K562 (cell line): ENCODE data around the gene MAD1L1. TPM values are rescaled to one million over a fixed set of nuclear protein-coding genes. Genes with fewer than 3 reads are reported as not detected.
A peak's percentile ranks its signal among the peaks of the same experiment; 100 is the strongest.

Source experiments
- BDP1 ChIP-seq: IDR thresholded peaks from 3 replicates; pipeline ENCODE4 v1.6.1; 2011; ENCODE audit not compliant: insufficient read length, insufficient read depth
- ETV5 ChIP-seq: sonication (generic); formaldehyde crosslinking; IDR thresholded peaks from 2 replicates; pipeline ENCODE4 v1.4.0; 2020; ENCODE audit warnings: low read depth, mild to moderate bottlenecking, missing genetic modification reagents
- ETV6 ChIP-seq, 3 experiments: fragments of 150-350 bp in 1 of 3; sonication (generic) in 1 of 3; formaldehyde crosslinking in 1 of 3; IDR thresholded peaks; 2 replicates each; pipeline versions ENCODE4 v1.6.1 to v1.8.0; 2014 to 2022; ENCODE audit warnings: borderline replicate concordance in 2 of 3, low read depth in 2 of 3, antibody characterized with exemption in 1 of 3, low read length in 1 of 3, mild to moderate bottlenecking in 1 of 3, missing genetic modification reagents in 1 of 3
- GATAD2A ChIP-seq: fragments of 450-650 bp; IDR thresholded peaks from 2 replicates; pipeline ENCODE4 v1.6.1; 2017
- HDGF ChIP-seq: fragments of 450-650 bp; IDR thresholded peaks from 2 replicates; pipeline ENCODE4 v1.6.1; 2016
- HES1 ChIP-seq: fragments of 450-650 bp; IDR thresholded peaks from 2 replicates; pipeline ENCODE4 v1.6.1; 2016; ENCODE audit warnings: low read depth, mild to moderate bottlenecking, moderate library complexity
- IRF1 ChIP-seq: sonication (generic); formaldehyde crosslinking; IDR thresholded peaks from 2 replicates; pipeline ENCODE4 v1.8.0; 2022; ENCODE audit warnings: missing genetic modification reagents, mild to moderate bottlenecking, borderline replicate concordance
- KHSRP ChIP-seq: fragments of 450-650 bp; IDR thresholded peaks from 2 replicates; pipeline ENCODE4 v1.6.1; 2017
- MCM7 ChIP-seq, 2 experiments: fragments of 450-650 bp; IDR thresholded peaks; 2 replicates each; pipeline ENCODE4 v1.6.1; 2016 to 2018
- NFE2 ChIP-seq: IDR thresholded peaks from 2 replicates; pipeline ENCODE4 v1.6.1; 2014; ENCODE audit warnings: antibody characterized with exemption, low read depth
- RBM34 ChIP-seq: fragments of 200-400 bp; formaldehyde crosslinking; IDR thresholded peaks from 2 replicates; pipeline ENCODE4 v1.6.1; 2018; ENCODE audit warnings: low read length, borderline replicate concordance; ENCODE audit not compliant: insufficient read depth
- SIN3A ChIP-seq, 2 experiments: fragments of 150-350 bp in 1 of 2; IDR thresholded peaks; 2 replicates each; pipeline ENCODE4 v1.6.1; 2011 to 2016; ENCODE audit warnings: borderline replicate concordance in 2 of 2, low read depth in 2 of 2, low read length in 2 of 2, mild to moderate bottlenecking in 2 of 2, moderate library complexity in 2 of 2; ENCODE audit not compliant: control insufficient read depth in 1 of 2
- SRF ChIP-seq, 2 experiments: fragments of 250-450, 450-650 bp in 1 of 2; sonication (Bioruptor Pico) in 1 of 2; sonication (generic) in 1 of 2; formaldehyde crosslinking; IDR thresholded peaks; 2 replicates each; pipeline versions ENCODE4 v1.5.0 to v1.5.1; 2020 to 2022; ENCODE audit warnings: mild to moderate bottlenecking in 1 of 2, missing genetic modification reagents in 1 of 2
- TAF15 ChIP-seq: fragments of 200-400 bp; formaldehyde crosslinking; IDR thresholded peaks from 2 replicates; pipeline ENCODE4 v1.6.1; 2017; ENCODE audit warnings: mild to moderate bottlenecking, low read depth, low read length, moderate library complexity
- TRIM24 ChIP-seq, 2 experiments: fragments of 450-650 bp; IDR thresholded peaks; 2 replicates each; pipeline ENCODE4 v1.6.1; 2016
- ZBTB33 ChIP-seq: sonication (generic); formaldehyde crosslinking; IDR thresholded peaks from 2 replicates; pipeline ENCODE4 v1.8.1; 2023; ENCODE audit warnings: mild to moderate bottlenecking, missing genetic modification reagents
- ZFPM2 ChIP-seq: fragments of 250-450 bp; sonication (Bioruptor Pico); IDR thresholded peaks from 2 replicates; pipeline ENCODE4 v1.5.1; 2022; ENCODE audit warnings: mild to moderate bottlenecking
- ZNF175 ChIP-seq: fragments of 200-800 bp; sonication (Bioruptor generic); IDR thresholded peaks from 2 replicates; pipeline ENCODE4 v1.6.1; 2016; ENCODE audit warnings: low read depth, mild to moderate bottlenecking, missing genetic modification characterization, missing compliant biosample characterization
- ZNF282 ChIP-seq: sonication (generic); formaldehyde crosslinking; IDR thresholded peaks from 2 replicates; pipeline ENCODE4 v1.8.1; 2023; ENCODE audit warnings: missing genetic modification reagents
- ZNF592 ChIP-seq: fragments of 450-650 bp; IDR thresholded peaks from 2 replicates; pipeline ENCODE4 v1.6.1; 2017; ENCODE audit warnings: antibody characterized with exemption, mild to moderate bottlenecking
- ZNF75A ChIP-seq: fragments of 450-650 bp; formaldehyde crosslinking; IDR thresholded peaks from 2 replicates; pipeline ENCODE4 v1.4.0; 2020; ENCODE audit warnings: mild to moderate bottlenecking
- ZZZ3 ChIP-seq: fragments of 450-650 bp; IDR thresholded peaks from 2 replicates; pipeline ENCODE4 v1.6.1; 2016; ENCODE audit warnings: antibody characterized with exemption, mild to moderate bottlenecking, moderate library complexity
- polyA plus RNA-seq, 8 experiments: library from polyadenylated mRNA; depleted of rRNA in 4 of 8; stranded (reverse) in 5 of 8; unstranded in 3 of 8; fragments of >200 nt; fragmentation: Nextera tagmentation in 2 of 8; fragmentation: Illumina TruSeq in 1 of 8; extraction: Ambion mirVana in 2 of 8; extraction: Trizol in 1 of 8; gene quantifications; 2 replicates each; pipeline versions ENCODE4 v1.2.1 to v1.2.3, GENCODE V29; 2011 to 2014; ENCODE audit warnings: inconsistent platforms in 1 of 8, missing spikeins in 1 of 8
- total RNA-seq, 7 experiments: library from RNA; depleted of rRNA in 6 of 7; stranded (reverse); fragments of >200 nt in 6 of 7; fragmentation: Illumina TruSeq in 2 of 7; extraction: Trizol in 2 of 7; gene quantifications; 2 replicates each; pipeline versions ENCODE4 v1.2.1 to v1.2.3, GENCODE V29; 2011 to 2021; ENCODE audit warnings: low replicate concordance in 1 of 7

MAD1L1 gene
- total and polyA plus RNA-seq, 9 of the 15 experiments (the other 6 are each of a cell fraction or from before 2014, with no cell fraction given), result 1.7 to 89.7 (median 18.0) TPM

- TF ChIP-seq ZNF592 (peak; percentile 8; the same call in 1 of the 2 replicates), SRF (CRISPR knock-in tag; IDR thresholded peaks at IDR 0.05) (peak in 1 of 2 experiments; percentile 55; a peak in 1 of 4 replicates), ZZZ3 (no peak), KHSRP (no peak), NFE2 (no peak), RBM34 (no peak), HES1 (no peak), ZNF175 (CRISPR knock-in tag) (no peak), ETV6 (IDR thresholded peaks at IDR 0.05; ENCODE audit: borderline replicate concordance in 1 of 2, low read depth in 2 of 2, low read length in 1 of 2) (no peak), ETV6 (CRISPR knock-in tag; IDR thresholded peaks at IDR 0.05; ENCODE audit: borderline replicate concordance) (no peak), ZNF282 (CRISPR knock-in tag) (no peak), TRIM24 (IDR thresholded peaks at IDR 0.05) (no peak), ETV5 (CRISPR knock-in tag) (no peak), HDGF (0 out of 2 replicates have a peak, but pooled peaks have one; percentile 32), SIN3A (IDR thresholded peaks at IDR 0.05; ENCODE audit: borderline replicate concordance in 2 of 2, control insufficient read depth in 1 of 2, low read depth in 2 of 2, low read length in 2 of 2) (no peak), IRF1 (no peak), GATAD2A (no peak), ZFPM2 (no peak), ZNF75A (CRISPR knock-in tag) (no peak), TAF15 (no peak), MCM7 (IDR thresholded peaks at IDR 0.05) (no peak), BDP1 (no peak), ZBTB33 (CRISPR knock-in tag) (peak; percentile 53)
These were observed 375.8 kb downstream of the MAD1L1 start (continued) for GRCh38 chr7:1856888-1857441.
